LNCAP (cell line): ENCODE results near the gene MEOX1.

Source experiments
- TF ChIP-seq, protein P1 (sequence below): fragments of 450-650 bp; IDR thresholded peaks from 2 replicates; pipeline ENCODE4 v1.5.1; 2017; ENCODE audit warnings: mild to moderate bottlenecking

The MEOX1 gene

DNA sequence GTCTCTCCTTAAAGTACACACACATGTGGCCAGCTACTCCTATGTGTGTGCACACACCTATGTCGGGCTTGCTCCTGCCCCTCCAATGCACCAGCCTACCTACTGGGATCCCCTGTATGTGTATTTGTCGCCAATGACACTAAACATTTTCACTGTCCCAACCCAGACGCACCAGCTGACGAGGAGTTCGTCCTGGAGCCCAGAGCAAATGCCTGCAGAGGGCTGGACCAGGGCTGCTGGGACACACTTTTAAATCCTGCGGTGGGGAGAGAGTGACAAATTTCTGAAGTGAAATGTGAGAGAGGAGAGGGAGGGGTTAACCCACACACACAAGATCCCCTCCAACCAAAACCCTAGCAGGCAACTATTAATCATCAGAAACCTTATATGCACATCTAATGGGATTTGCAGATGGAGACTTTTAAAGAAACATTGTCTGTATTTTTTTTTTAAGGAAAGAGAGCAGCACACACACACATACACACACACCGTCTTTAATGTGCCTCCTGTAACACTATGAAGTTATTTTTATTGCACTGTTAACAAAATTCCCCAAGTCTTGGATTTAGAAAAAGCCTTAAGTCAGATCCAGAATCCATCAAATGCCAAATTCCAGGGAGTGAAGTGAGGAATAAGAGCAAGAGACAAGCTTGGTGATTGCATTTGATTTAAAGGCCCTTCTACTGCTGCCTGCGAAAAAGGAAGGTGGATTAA, at the start of gene MEOX1:
TSS of gene MEOX1 (minus strand) at position 224 of the 714 bp plus-strand sequence. CDS start 388 bp downstream, outside the sequence.
- TF ChIP-seq, protein P1, sequence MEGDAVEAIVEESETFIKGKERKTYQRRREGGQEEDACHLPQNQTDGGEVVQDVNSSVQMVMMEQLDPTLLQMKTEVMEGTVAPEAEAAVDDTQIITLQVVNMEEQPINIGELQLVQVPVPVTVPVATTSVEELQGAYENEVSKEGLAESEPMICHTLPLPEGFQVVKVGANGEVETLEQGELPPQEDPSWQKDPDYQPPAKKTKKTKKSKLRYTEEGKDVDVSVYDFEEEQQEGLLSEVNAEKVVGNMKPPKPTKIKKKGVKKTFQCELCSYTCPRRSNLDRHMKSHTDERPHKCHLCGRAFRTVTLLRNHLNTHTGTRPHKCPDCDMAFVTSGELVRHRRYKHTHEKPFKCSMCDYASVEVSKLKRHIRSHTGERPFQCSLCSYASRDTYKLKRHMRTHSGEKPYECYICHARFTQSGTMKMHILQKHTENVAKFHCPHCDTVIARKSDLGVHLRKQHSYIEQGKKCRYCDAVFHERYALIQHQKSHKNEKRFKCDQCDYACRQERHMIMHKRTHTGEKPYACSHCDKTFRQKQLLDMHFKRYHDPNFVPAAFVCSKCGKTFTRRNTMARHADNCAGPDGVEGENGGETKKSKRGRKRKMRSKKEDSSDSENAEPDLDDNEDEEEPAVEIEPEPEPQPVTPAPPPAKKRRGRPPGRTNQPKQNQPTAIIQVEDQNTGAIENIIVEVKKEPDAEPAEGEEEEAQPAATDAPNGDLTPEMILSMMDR, result no peak

DNA sequence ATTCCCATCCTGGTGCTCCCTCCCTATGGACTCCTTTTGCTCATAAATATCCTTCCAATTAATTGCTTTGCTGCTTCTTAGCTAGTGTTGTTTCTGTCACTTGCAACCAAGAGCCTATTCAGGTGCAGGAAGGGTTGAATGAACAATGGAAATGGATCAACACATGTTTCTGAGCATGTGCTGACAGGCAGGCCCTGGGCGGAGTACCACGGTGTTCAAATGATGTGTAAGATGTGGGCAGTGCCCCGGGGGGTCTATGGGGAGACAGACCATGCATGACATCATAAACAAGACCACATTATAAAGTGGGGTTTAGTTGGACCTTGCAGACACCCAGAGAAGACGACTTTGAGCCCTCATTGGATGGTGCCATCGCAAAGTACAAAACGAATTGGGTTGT, 48.4 kb upstream of the MEOX1 start:
- TF ChIP-seq, protein P1, result no peak

DNA sequence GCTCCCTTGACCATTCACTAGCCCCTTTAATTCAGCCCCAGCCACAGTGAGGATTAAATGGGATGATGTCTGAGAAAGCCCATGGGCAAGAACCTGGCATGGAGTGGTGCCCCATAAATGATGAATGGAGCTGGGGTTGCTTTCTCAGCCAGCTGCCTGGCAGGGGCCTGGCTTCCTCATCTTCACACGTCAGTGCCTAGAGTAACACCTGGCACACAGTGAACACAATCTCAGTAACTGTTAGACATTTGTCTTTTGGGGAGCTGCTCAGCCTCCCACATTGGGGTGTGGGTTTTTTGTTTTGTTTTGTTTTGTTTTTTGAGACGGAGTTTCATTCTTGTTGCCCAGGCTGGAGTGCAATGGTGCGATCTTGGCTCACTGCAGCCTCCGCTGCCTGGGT, 47.5 kb upstream of the MEOX1 start:
- TF ChIP-seq, protein P1, result no peak

DNA sequence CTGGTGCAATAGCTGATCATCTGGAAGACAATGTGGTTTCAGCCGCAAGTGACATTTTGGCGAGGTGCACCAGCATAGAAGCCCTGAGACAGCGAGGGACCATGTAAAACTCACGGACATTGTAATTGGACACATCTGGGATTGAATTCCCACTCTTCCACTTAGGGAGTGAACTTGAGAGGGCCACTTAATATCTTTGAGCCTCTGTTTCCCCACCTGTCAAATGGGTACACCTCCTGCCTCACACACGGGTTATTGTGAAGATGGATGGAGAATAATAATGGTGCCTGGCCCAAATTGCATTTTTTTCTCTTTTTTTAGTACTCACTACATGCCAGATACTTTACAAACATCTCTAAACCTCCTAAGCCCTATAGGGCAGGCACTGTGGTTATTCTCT, 45.5 kb upstream of the MEOX1 start:
- TF ChIP-seq, protein P1, result no peak

DNA sequence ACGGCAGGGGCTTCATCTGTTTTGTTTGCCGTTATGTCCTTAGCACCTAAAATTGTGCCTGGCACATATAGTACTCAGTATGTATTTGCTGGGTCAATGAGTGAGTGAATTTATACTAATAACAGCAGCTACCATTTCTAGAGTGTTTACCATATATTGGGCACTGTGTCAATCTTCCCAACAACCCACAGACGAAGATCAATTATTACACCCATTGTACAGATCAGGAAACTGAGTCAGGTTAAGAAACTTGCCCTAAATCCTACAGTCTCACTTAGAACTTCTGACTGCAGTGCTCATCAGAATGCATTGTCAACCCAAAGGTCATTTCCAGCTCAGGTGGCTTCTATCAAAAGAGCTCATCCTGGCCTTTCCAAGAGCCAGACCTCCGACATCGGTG, 44.5 kb upstream of the MEOX1 start:
- TF ChIP-seq, protein P1, result no peak

DNA sequence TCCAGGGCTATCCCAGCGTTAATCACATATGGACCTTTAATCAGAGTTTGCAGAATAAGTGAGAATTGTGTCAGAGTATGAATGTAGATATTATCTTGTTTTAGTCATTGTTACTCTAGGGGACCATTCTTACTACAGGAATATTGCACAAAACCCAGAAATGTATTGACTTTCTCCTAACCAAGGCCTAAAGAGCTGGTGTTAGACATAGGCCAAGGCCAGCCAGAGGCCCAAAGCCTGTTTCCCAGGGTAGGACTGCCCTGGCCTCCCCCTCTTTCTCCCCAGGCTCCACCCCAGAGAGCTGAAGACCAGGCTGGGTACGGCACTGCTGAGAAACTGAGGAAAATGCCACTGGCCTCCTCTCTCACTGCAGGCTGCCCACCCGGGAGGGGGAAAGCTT, 41.9 kb upstream of the MEOX1 start:
- TF ChIP-seq, protein P1, result no peak

DNA sequence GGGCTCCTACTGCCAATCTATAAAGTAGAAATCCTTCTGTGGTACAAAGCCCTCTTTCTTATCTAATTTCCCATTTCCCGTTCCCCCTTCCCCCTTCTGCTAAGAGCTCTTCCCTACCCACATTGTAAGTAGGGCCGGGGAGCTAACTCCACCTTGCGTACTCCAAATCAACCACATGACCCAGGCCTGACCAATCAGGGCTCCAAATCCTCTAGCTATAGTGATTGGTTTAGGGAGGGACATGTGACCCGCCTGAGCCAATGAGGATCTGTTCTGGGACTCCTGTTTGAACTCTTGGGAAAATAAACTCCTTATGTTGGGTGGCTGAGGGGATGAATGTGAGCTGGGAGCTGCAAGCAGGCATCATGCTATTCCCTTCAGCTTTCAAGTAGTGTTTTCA, 40.9 kb upstream of the MEOX1 start:
- TF ChIP-seq, protein P1, result no peak

DNA sequence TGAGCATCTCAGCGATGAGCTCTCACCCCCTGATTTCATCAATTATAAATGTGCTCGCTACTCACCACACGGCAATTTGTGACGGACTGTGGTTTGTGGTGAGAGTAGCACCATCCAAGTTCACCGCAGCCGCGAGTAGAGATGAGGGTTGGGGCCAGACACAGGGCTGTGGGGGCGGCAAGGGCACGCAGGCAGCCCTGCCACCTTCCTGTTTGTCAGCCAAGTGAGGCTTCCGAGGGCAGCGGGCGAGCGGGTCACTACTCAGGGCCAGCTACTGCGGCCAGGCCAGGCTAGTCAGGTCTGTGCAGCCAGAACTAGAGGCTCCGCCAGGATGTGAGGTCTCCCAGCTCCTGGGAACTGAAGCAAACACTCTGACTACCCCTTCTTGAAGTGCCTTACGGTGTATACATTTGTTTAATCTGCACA, 39.6 kb upstream of the MEOX1 start:
- TF ChIP-seq, protein P1, result no peak
